Peyer's patch (tissue), 4 donors: ENCODE data around the gene ENG. TPM values are rescaled to one million over a fixed set of nuclear protein-coding genes. Genes with fewer than 3 reads are reported as not detected.

Experiments
- DNase-seq, 3 donors: peaks; one replicate each; pipeline ENCODE4 v3.0.0-alpha.2; 2017 to 2019
- H3K27ac ChIP-seq, 4 donors: fragments of 200-600 bp; sonication (generic); one replicate each; pipeline ENCODE4 v1.5.1; 2016 to 2019
- H3K27me3 ChIP-seq, 2 donors: fragments of 200-600 bp; sonication (generic); one replicate each; pipeline ENCODE4 v1.5.1; 2019
- H3K36me3 ChIP-seq, 3 donors: fragments of 200-600 bp; sonication (generic); one replicate each; pipeline ENCODE4 v1.5.1; 2016 to 2019
- H3K4me1 ChIP-seq, 4 donors: fragments of 200-600 bp; sonication (generic); one replicate each; pipeline ENCODE4 v1.5.1; 2016 to 2019
- H3K4me3 ChIP-seq, 4 donors: fragments of 200-600 bp; sonication (generic); 1 replicate in 3 of 4; 2 replicates in 1 of 4; pipeline ENCODE4 v1.5.1; 2016 to 2019; ENCODE audit warnings: mild to moderate bottlenecking in 1 of 4
- H3K9me3 ChIP-seq, 4 donors: fragments of 200-600 bp; sonication (generic); one replicate each; pipeline ENCODE4 v1.5.1; 2016 to 2019; ENCODE audit warnings: mild to moderate bottlenecking in 1 of 4
- CTCF ChIP-seq, 6 experiments: fragments of 450-650 bp in 4 of 6; fragments of 200-600 bp in 2 of 6; sonication (generic) in 1 of 6; IDR thresholded peaks; one replicate each; pipeline ENCODE4 v1.5.1; 2017 to 2019; ENCODE audit warnings: antibody characterized with exemption in 6 of 6, mild to moderate bottlenecking in 3 of 6, moderate library complexity in 1 of 6
- POLR2A ChIP-seq, 2 donors: fragments of 450-650 bp; IDR thresholded peaks; one replicate each; pipeline ENCODE4 v1.5.1; 2017; ENCODE audit warnings: antibody characterized with exemption in 2 of 2, mild to moderate bottlenecking in 2 of 2, moderate library complexity in 2 of 2
- total RNA-seq, 4 donors: library from RNA; depleted of rRNA; stranded (reverse); fragments of >200 nt; gene quantifications; one replicate each; pipeline ENCODE4 v1.1.0, GENCODE V29; 2016

The ENG gene
- total RNA-seq, 4 donors from 2014 or later, result 7.0 to 49.5 (median 25.0) TPM

- Histone ChIP-seq H3K27ac (peak overlapping the region; percentile 71 to 89 (median 81)), H3K36me3 (no peaks in the 10 kb centered on the region), H3K27me3 (no peaks in the 10 kb centered on the region), H3K9me3 (no peaks in the 10 kb centered on the region), H3K4me3 (peak overlapping the region in 1 of 4 donors; percentile 8), H3K4me1 (peaks cover 0 to 39% (median 2%) of the 10 kb centered on the region in 4 donors)
- DNase-seq, result peak in 2 of 3 donors; percentile 52 to 65
- TF ChIP-seq CTCF (IDR thresholded peaks at IDR 0.05), result no peak
- no peak for TF ChIP-seq POLR2A (IDR thresholded peaks at IDR 0.05)
Measured at GRCh38 chr9:127835991-127836516, 18.4 kb downstream of the ENG start.

- TF ChIP-seq CTCF (IDR thresholded peaks at IDR 0.05) (no peak), POLR2A (IDR thresholded peaks at IDR 0.05) (no peak)
- Histone ChIP-seq H3K36me3 (no peaks in the 10 kb centered on the region), H3K9me3 (no peaks in the 10 kb centered on the region), H3K4me3 (no peak overlapping the region), H3K4me1 (peaks cover 0 to 38% (median 2%) of the 10 kb centered on the region in 4 donors), H3K27me3 (no peaks in the 10 kb centered on the region), H3K27ac (peak overlapping the region in 3 of 4 donors; percentile 30 to 89 (median 53))
- no peak for DNase-seq
Measured at GRCh38 chr9:127833555-127833954, 20.9 kb downstream of the ENG start.

- peaks cover 0 to 41% (median 1%) of the 10 kb centered on the region in 4 donors for H3K4me1 ChIP-seq
- H3K27ac ChIP-seq, result peak overlapping the region in 2 of 4 donors; percentile 17 to 29
- no peaks in the 10 kb centered on the region for H3K36me3 ChIP-seq
- no peak overlapping the region for H3K4me3 ChIP-seq
- no peak for DNase-seq
- TF ChIP-seq POLR2A (IDR thresholded peaks at IDR 0.05), result no peak
- no peak for TF ChIP-seq CTCF (IDR thresholded peaks at IDR 0.05)
- H3K9me3 ChIP-seq, result no peaks in the 10 kb centered on the region
- H3K27me3 ChIP-seq, result no peaks in the 10 kb centered on the region
Measured at GRCh38 chr9:127832248-127832647, 22.2 kb downstream of the ENG start.

DNA sequence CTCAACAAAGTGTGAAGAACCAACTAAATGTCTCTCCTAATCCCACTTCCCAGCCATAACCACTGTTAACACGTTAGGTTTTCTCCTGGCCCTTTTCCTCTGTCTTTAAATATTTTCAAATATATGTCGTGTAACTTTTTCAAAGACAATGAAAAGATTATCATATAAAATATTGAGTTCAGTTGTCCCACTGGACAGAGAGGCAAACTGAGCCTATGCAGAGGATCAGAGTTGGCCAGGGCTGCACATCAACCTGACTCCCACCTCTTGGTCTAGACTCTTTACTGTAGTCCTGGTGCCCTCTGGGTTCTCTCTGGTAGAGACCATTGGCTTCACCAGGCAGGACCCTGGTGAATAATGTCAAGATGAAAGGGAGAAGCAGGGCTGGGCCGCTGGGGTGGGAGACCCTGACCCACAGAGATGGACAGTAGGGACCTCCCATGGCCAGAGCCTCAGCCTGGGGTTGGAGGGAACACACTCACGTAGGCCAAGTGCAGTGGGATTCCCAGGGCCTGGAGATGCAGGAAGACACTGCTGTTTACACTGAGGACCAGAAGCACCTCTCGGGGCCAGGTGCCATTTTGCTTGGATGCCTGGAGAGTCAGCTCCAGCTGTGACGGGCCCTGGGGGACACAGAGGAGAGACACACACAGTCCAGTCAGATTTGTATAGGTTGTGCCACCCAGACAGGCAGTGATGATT, 25.1 kb downstream of the ENG start:
- Histone ChIP-seq H3K4me3 (no peak overlapping the region), H3K27me3 (no peaks in the 10 kb centered on the region), H3K27ac (peak overlapping the region in 3 of 4 donors; percentile 76 to 86 (median 82)), H3K4me1 (peaks cover 0 to 32% (median 0%) of the 10 kb centered on the region in 4 donors), H3K9me3 (no peaks in the 10 kb centered on the region), H3K36me3 (no peaks in the 10 kb centered on the region)
- no peak for TF ChIP-seq CTCF (IDR thresholded peaks at IDR 0.05)
- TF ChIP-seq POLR2A (IDR thresholded peaks at IDR 0.05), result no peak
- DNase-seq, result no peak

GRCh38 chr9:127828262-127829031, 26.0 kb downstream of the ENG start:
- H3K4me3 ChIP-seq, result peak overlapping the region in 2 of 4 donors; percentile 23 to 39
- DNase-seq, result peak; percentile 39 to 86 (median 80)
- no peak for TF ChIP-seq CTCF (IDR thresholded peaks at IDR 0.05)
- TF ChIP-seq POLR2A (IDR thresholded peaks at IDR 0.05), result peak in 1 of 2 donors; percentile 42
- peak overlapping the region; percentile 62 to 86 (median 79) for H3K27ac ChIP-seq
- H3K4me1 ChIP-seq, result peaks cover 0 to 27% (median 0%) of the 10 kb centered on the region in 4 donors
- H3K9me3 ChIP-seq, result no peaks in the 10 kb centered on the region
- no peaks in the 10 kb centered on the region for H3K36me3 ChIP-seq
- H3K27me3 ChIP-seq, result no peaks in the 10 kb centered on the region
